ENCODE measurements around the gene CMTM4. TPM values are rescaled to one million over a fixed set of nuclear protein-coding genes. Genes with fewer than 3 reads are reported as not detected.

The CMTM4 gene
- total RNA-seq, 1 experiment from 2014 or later, result 77.8 TPM

DNA sequence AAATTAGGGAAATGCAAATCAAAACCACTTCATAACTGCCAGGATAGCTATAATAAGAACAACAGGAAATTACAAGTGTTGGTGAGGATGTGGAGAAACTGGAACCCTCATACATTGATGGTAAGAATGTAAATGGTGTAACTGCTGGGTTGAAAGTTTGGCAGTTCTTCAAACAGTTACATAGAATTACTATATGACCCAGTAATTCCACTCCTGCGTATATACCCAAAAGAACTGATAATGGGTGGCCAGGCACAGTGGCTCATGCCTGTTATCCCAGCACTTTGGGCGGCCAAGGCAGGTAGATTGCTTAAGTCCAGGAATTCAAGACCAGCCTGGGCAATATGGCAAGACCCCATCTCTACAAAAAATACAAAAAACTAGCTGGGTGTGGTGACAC lies 4.5 kb upstream of the CMTM4 start:
- DNase-seq (ENCODE audit: low read depth, low spot score) (no peak), ATAC-seq (no peak)
- Histone ChIP-seq H2AFZ (ENCODE audit: low read depth, low read length, poor library complexity, severe bottlenecking) (no peak overlapping the region), H3K4me3 (replicated peaks in 1 of 2; ENCODE audit: low read depth in 1 of 2, low read length in 2 of 2) (no peak overlapping the region), H3K9me2 (ENCODE audit: insufficient read depth) (no peaks in the 10 kb centered on the region), H3K36me3 (ENCODE audit: control insufficient read depth in 1 of 2, insufficient read depth in 2 of 2, low read length in 2 of 2) (no peaks in the 10 kb centered on the region), H3K9ac (ENCODE audit: low read length) (no peak overlapping the region), H3K27me3 (ENCODE audit: insufficient read depth, low read length) (no peaks in the 10 kb centered on the region), H3K4me1 (ENCODE audit: control insufficient read depth in 1 of 2, insufficient read depth in 2 of 2, low read length in 2 of 2) (peaks cover 3 to 7% of the 10 kb centered on the region in 2 experiments; a peak in 2 of 4 replicates), H4K20me1 (ENCODE audit: insufficient read depth) (no peaks in the 10 kb centered on the region), H3K79me2 (ENCODE audit: insufficient read depth, low read length) (peaks cover 1% of the 10 kb centered on the region), H3K27ac (ENCODE audit: low read depth, low read length) (no peak overlapping the region), H3K4me2 (ENCODE audit: low read length) (no peak overlapping the region), H3K9me3 (ENCODE audit: control insufficient read depth in 1 of 2, insufficient read depth in 1 of 2, low read depth in 1 of 2, low read length in 2 of 2) (no peaks in the 10 kb centered on the region)
- ChIA-PET RAD21 (ENCODE audit: low non-redundant PET in 1 of 2, low total read pairs in 2 of 2, uncharacterized antibody in 2 of 2, unreplicated experiment in 2 of 2) (no interaction called here), POLR2A (no interaction called here), CTCF (interaction anchor here (1.8 kb wide), 1 partner anchor 50 kb away, joined by 6 read pairs; no protein-coding TSS in a partner anchor)
- BruUV-seq (replicated peaks), result no TSS peak
- no peak for TF ChIP-seq SRF (IDR thresholded peaks at IDR 0.05; ENCODE audit: low read depth)
- no peak for TF ChIP-seq ZNF274 (IDR thresholded peaks at IDR 0.05; ENCODE audit: low read depth, low read length)
- TF ChIP-seq CBX3 (IDR thresholded peaks at IDR 0.05; ENCODE audit: low read depth), result no peak
- TF ChIP-seq RAD21 (IDR thresholded peaks at IDR 0.05; ENCODE audit: low read depth), result no peak
- no peak for TF ChIP-seq POLR2AphosphoS5 (IDR thresholded peaks at IDR 0.05; ENCODE audit: low read depth, low read length)
- TF ChIP-seq POLR2A (IDR thresholded peaks at IDR 0.05; ENCODE audit: borderline replicate concordance, extremely low read depth, insufficient read depth, insufficient read length), result no peak
- TF ChIP-seq EGR1 (IDR thresholded peaks at IDR 0.05; ENCODE audit: low read depth), result no peak
- TF ChIP-seq ELF1 (IDR thresholded peaks at IDR 0.05; ENCODE audit: borderline replicate concordance, low read depth), result no peak
- TF ChIP-seq CEBPB (IDR thresholded peaks at IDR 0.05; ENCODE audit: low read depth), result no peak
- no peak for TF ChIP-seq FOSL1 (IDR thresholded peaks at IDR 0.05; ENCODE audit: low read depth)
- no peak for TF ChIP-seq ZFX (IDR thresholded peaks at IDR 0.05)
- TF ChIP-seq SIN3A (IDR thresholded peaks at IDR 0.05; ENCODE audit: low read depth), result no peak
- TF ChIP-seq, protein P1, sequence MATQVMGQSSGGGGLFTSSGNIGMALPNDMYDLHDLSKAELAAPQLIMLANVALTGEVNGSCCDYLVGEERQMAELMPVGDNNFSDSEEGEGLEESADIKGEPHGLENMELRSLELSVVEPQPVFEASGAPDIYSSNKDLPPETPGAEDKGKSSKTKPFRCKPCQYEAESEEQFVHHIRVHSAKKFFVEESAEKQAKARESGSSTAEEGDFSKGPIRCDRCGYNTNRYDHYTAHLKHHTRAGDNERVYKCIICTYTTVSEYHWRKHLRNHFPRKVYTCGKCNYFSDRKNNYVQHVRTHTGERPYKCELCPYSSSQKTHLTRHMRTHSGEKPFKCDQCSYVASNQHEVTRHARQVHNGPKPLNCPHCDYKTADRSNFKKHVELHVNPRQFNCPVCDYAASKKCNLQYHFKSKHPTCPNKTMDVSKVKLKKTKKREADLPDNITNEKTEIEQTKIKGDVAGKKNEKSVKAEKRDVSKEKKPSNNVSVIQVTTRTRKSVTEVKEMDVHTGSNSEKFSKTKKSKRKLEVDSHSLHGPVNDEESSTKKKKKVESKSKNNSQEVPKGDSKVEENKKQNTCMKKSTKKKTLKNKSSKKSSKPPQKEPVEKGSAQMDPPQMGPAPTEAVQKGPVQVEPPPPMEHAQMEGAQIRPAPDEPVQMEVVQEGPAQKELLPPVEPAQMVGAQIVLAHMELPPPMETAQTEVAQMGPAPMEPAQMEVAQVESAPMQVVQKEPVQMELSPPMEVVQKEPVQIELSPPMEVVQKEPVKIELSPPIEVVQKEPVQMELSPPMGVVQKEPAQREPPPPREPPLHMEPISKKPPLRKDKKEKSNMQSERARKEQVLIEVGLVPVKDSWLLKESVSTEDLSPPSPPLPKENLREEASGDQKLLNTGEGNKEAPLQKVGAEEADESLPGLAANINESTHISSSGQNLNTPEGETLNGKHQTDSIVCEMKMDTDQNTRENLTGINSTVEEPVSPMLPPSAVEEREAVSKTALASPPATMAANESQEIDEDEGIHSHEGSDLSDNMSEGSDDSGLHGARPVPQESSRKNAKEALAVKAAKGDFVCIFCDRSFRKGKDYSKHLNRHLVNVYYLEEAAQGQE (IDR thresholded peaks at IDR 0.05; ENCODE audit: low read depth), result no peak
- no peak for TF ChIP-seq EZH2 (IDR thresholded peaks at IDR 0.05)
- no peak for TF ChIP-seq EZH2phosphoT487 (IDR thresholded peaks at IDR 0.05; ENCODE audit: borderline replicate concordance)
- TF ChIP-seq, protein P2, sequence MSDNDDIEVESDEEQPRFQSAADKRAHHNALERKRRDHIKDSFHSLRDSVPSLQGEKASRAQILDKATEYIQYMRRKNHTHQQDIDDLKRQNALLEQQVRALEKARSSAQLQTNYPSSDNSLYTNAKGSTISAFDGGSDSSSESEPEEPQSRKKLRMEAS (IDR thresholded peaks at IDR 0.05), result no peak
- no peak for TF ChIP-seq SP1 (IDR thresholded peaks at IDR 0.05; ENCODE audit: low read depth)
- intact Hi-C loops (cut with micrococcal nuclease), result no loop called here

Measured in HCT116 (cell line).